ENCODE data around the gene KCNH1. TPM values are rescaled to one million over a fixed set of nuclear protein-coding genes. Genes with fewer than 3 reads are reported as not detected.

KCNH1 gene
- total and polyA plus RNA-seq, 9 of the 15 experiments (the other 6 are each of a cell fraction or from before 2014, with no cell fraction given) = not detected

DNA sequence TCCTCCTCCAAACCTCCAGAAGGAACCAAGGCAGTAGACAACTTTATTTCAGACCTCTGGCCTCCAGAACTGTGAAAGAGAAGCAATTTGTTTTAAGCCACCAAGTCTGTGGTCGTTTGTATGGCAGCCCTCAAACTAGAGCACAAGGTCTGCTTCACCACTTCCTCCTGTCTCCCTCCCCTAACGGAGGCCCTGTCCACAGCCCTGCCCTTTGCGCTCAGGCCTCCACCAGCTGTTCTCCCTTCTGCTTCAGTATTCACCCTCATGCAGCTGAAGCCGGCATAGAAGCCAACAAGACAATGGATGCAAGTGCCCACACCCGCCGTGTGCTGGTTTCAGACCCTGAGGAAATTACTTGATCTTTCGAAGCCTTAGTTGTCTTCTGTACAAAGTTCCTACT is 441.2 kb downstream of the KCNH1 start:
- ChIA-PET CTCF (ENCODE audit: low intra/inter-chr PET ratio) (no interaction called here), POLR2A (no interaction called here)
- FAIRE-seq (no peak), ATAC-seq (no peak), DNase-seq (ENCODE audit: extremely low read depth in 1 of 4, low spot score in 3 of 4) (no peak)
- intact Hi-C loops (cut with micrococcal nuclease) = no loop called here
- H3K9me3 ChIP-seq (replicated peaks; ENCODE audit: control insufficient read depth, insufficient read depth, low read depth, low read length) = no peaks in the 10 kb centered on the region
- WGBS (ENCODE audit: insufficient coverage, low coverage, missing lambda C conversion rate) = under 1% methylated on average over 7 of the region's 7 CpGs
- no peak overlapping the region for H3K4me2 ChIP-seq (ENCODE audit: insufficient read depth, low read length)
- in situ Hi-C loops (cut with MboI) = no loop called here
- H3K4me3 ChIP-seq = no peak overlapping the region
- no peaks in the 10 kb centered on the region for H3K4me1 ChIP-seq (replicated peaks in 1 of 2; ENCODE audit: control insufficient read depth in 2 of 2, insufficient read depth in 2 of 2, low read length in 2 of 2)
- H2AFZ ChIP-seq (ENCODE audit: low read depth, low read length) = no peak overlapping the region
- H3K9me1 ChIP-seq (ENCODE audit: control insufficient read depth, insufficient read depth, low read length) = no peaks in the 10 kb centered on the region
- H4K20me1 ChIP-seq (replicated peaks; ENCODE audit: control insufficient read depth, insufficient read depth, low read length) = 0 out of 2 replicates have a peak, but pooled peaks cover 9% of the 10 kb centered on the region
- H3K27me3 ChIP-seq (ENCODE audit: control insufficient read depth in 2 of 2, insufficient read depth in 2 of 2, low read length in 2 of 2) = no peaks in the 10 kb centered on the region
- BruUV-seq (replicated peaks) = no TSS peak
- no peak overlapping the region for H3K9ac ChIP-seq (ENCODE audit: insufficient read depth in 1 of 2, low read depth in 2 of 2, low read length in 2 of 2)
- H3K36me3 ChIP-seq (ENCODE audit: control insufficient read depth, insufficient read depth, low read length) = no peaks in the 10 kb centered on the region
- H3K79me2 ChIP-seq (ENCODE audit: control insufficient read depth, insufficient read depth, low read length) = no peaks in the 10 kb centered on the region
- H3K27ac ChIP-seq (ENCODE audit: extremely low read depth, low read depth, low read length) = no peak overlapping the region
- TF ChIP-seq SRSF1 (IDR thresholded peaks at IDR 0.05; ENCODE audit: low read depth, low read length) = no peak
- TF ChIP-seq, protein P1, sequence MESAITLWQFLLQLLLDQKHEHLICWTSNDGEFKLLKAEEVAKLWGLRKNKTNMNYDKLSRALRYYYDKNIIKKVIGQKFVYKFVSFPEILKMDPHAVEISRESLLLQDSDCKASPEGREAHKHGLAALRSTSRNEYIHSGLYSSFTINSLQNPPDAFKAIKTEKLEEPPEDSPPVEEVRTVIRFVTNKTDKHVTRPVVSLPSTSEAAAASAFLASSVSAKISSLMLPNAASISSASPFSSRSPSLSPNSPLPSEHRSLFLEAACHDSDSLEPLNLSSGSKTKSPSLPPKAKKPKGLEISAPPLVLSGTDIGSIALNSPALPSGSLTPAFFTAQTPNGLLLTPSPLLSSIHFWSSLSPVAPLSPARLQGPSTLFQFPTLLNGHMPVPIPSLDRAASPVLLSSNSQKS (CRISPR knock-in tag; IDR thresholded peaks at IDR 0.05) = no peak
- TF ChIP-seq HDAC8 (tag; IDR thresholded peaks at IDR 0.05) = no peak
- no peak for TF ChIP-seq HLTF (IDR thresholded peaks at IDR 0.05)
- no peak for TF ChIP-seq ADNP (tag; IDR thresholded peaks at IDR 0.05)
- no peak for TF ChIP-seq CBX2 (IDR thresholded peaks at IDR 0.05; ENCODE audit: insufficient read depth, low read length, poor library complexity, severe bottlenecking)
- TF ChIP-seq TAF15 (IDR thresholded peaks at IDR 0.05; ENCODE audit: low read depth, low read length) = no peak
- TF ChIP-seq, protein P2, sequence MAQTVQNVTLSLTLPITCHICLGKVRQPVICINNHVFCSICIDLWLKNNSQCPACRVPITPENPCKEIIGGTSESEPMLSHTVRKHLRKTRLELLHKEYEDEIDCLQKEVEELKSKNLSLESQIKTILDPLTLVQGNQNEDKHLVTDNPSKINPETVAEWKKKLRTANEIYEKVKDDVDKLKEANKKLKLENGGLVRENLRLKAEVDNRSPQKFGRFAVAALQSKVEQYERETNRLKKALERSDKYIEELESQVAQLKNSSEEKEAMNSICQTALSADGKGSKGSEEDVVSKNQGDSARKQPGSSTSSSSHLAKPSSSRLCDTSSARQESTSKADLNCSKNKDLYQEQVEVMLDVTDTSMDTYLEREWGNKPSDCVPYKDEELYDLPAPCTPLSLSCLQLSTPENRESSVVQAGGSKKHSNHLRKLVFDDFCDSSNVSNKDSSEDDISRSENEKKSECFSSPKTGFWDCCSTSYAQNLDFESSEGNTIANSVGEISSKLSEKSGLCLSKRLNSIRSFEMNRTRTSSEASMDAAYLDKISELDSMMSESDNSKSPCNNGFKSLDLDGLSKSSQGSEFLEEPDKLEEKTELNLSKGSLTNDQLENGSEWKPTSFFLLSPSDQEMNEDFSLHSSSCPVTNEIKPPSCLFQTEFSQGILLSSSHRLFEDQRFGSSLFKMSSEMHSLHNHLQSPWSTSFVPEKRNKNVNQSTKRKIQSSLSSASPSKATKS (CRISPR knock-in tag; IDR thresholded peaks at IDR 0.05) = no peak
- no peak for TF ChIP-seq HMG20B (CRISPR knock-in tag; IDR thresholded peaks at IDR 0.05)
- TF ChIP-seq, protein P3, sequence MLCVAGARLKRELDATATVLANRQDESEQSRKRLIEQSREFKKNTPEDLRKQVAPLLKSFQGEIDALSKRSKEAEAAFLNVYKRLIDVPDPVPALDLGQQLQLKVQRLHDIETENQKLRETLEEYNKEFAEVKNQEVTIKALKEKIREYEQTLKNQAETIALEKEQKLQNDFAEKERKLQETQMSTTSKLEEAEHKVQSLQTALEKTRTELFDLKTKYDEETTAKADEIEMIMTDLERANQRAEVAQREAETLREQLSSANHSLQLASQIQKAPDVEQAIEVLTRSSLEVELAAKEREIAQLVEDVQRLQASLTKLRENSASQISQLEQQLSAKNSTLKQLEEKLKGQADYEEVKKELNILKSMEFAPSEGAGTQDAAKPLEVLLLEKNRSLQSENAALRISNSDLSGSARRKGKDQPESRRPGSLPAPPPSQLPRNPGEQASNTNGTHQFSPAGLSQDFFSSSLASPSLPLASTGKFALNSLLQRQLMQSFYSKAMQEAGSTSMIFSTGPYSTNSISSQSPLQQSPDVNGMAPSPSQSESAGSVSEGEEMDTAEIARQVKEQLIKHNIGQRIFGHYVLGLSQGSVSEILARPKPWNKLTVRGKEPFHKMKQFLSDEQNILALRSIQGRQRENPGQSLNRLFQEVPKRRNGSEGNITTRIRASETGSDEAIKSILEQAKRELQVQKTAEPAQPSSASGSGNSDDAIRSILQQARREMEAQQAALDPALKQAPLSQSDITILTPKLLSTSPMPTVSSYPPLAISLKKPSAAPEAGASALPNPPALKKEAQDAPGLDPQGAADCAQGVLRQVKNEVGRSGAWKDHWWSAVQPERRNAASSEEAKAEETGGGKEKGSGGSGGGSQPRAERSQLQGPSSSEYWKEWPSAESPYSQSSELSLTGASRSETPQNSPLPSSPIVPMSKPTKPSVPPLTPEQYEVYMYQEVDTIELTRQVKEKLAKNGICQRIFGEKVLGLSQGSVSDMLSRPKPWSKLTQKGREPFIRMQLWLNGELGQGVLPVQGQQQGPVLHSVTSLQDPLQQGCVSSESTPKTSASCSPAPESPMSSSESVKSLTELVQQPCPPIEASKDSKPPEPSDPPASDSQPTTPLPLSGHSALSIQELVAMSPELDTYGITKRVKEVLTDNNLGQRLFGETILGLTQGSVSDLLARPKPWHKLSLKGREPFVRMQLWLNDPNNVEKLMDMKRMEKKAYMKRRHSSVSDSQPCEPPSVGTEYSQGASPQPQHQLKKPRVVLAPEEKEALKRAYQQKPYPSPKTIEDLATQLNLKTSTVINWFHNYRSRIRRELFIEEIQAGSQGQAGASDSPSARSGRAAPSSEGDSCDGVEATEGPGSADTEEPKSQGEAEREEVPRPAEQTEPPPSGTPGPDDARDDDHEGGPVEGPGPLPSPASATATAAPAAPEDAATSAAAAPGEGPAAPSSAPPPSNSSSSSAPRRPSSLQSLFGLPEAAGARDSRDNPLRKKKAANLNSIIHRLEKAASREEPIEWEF (CRISPR knock-in tag; IDR thresholded peaks at IDR 0.05) = no peak
- no peak for TF ChIP-seq NFRKB (IDR thresholded peaks at IDR 0.05; ENCODE audit: low read depth)
- TF ChIP-seq, protein P4, sequence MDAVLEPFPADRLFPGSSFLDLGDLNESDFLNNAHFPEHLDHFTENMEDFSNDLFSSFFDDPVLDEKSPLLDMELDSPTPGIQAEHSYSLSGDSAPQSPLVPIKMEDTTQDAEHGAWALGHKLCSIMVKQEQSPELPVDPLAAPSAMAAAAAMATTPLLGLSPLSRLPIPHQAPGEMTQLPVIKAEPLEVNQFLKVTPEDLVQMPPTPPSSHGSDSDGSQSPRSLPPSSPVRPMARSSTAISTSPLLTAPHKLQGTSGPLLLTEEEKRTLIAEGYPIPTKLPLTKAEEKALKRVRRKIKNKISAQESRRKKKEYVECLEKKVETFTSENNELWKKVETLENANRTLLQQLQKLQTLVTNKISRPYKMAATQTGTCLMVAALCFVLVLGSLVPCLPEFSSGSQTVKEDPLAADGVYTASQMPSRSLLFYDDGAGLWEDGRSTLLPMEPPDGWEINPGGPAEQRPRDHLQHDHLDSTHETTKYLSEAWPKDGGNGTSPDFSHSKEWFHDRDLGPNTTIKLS (IDR thresholded peaks at IDR 0.05; ENCODE audit: borderline replicate concordance, low read depth) = no peak
